Upper lobe of left lung (tissue), 6 donors: Measurements from ENCODE around the gene NT5E. TPM values are rescaled to one million over a fixed set of nuclear protein-coding genes. Genes with fewer than 3 reads are reported as not detected.
A peak's percentile ranks its signal among the peaks of the same experiment; 100 is the strongest.

Source experiments
- ATAC-seq, 2 donors: fragments of 200-7000 bp; cut with Tn5 transposase; one replicate each; pipeline ENCODE4 v1.9.1; 2022; ENCODE audit warnings: mild to moderate bottlenecking in 2 of 2, moderate library complexity in 2 of 2; ENCODE audit not compliant: low FRiP score in 2 of 2
- DNase-seq, 2 donors: peaks; one replicate each; pipeline ENCODE4 v3.0.0-alpha.2; 2019 to 2020
- H3K27ac ChIP-seq, 4 donors: fragments of 200-600 bp; sonication (generic); one replicate each; pipeline ENCODE4 v1.5.1; 2016 to 2019
- H3K27me3 ChIP-seq, 4 donors: fragments of 200-600 bp; sonication (generic); one replicate each; pipeline ENCODE4 v1.5.1; 2017 to 2019
- H3K36me3 ChIP-seq, 4 donors: fragments of 200-600 bp; sonication (generic); one replicate each; pipeline ENCODE4 v1.5.1; 2016 to 2019
- H3K4me1 ChIP-seq, 4 donors: fragments of 200-600 bp; sonication (generic); one replicate each; pipeline ENCODE4 v1.5.1; 2018 to 2019
- H3K4me3 ChIP-seq, 4 donors: fragments of 200-600 bp; sonication (generic); one replicate each; pipeline ENCODE4 v1.5.1; 2017 to 2019; ENCODE audit warnings: mild to moderate bottlenecking in 2 of 4, moderate library complexity in 1 of 4
- H3K9me3 ChIP-seq, 4 donors: fragments of 200-600 bp; sonication (generic); one replicate each; pipeline ENCODE4 v1.5.1; 2018 to 2019
- EP300 ChIP-seq, 4 donors: sonication (generic); formaldehyde crosslinking; IDR thresholded peaks; one replicate each; pipeline ENCODE4 v1.5.1; 2017; ENCODE audit warnings: antibody characterized with exemption in 4 of 4, control low read depth in 2 of 4
- POLR2A ChIP-seq, 4 donors: fragments of 450-650 bp; IDR thresholded peaks; one replicate each; pipeline ENCODE4 v1.5.1; 2016 to 2017; ENCODE audit warnings: antibody characterized with exemption in 4 of 4, mild to moderate bottlenecking in 2 of 4
- POLR2AphosphoS5 ChIP-seq, 2 donors: sonication (generic); formaldehyde crosslinking; IDR thresholded peaks; one replicate each; pipeline ENCODE4 v1.5.1; 2017; ENCODE audit warnings: antibody characterized with exemption in 2 of 2
- WGBS, 2 donors: methylation state at CpG; one replicate each; pipeline ENCODE4 v1.1.5; 2017 to 2018; 5-methylcytosine and 5-hydroxymethylcytosine counted together
- total RNA-seq, 6 donors: library from RNA; depleted of rRNA in 4 of 6; stranded (reverse); fragments of >200 nt in 4 of 6; gene quantifications; one replicate each; pipeline versions ENCODE4 v1.1.0 to v1.2.1, GENCODE V29; 2016 to 2021
- TF ChIP-seq, protein P1 (sequence below), 6 experiments: fragments of 450-650 bp in 4 of 6; fragments of 200-600 bp in 2 of 6; sonication (generic) in 2 of 6; IDR thresholded peaks; one replicate each; pipeline ENCODE4 v1.5.1; 2016 to 2019; ENCODE audit warnings: antibody characterized with exemption in 6 of 6
- donor health status: DM: no; HTN: no; CAD: no; lungs with moderate emphysema.
- donor health status: DM: no; HTN: yes; CAD: no; lungs with severe emphysema.

Gene NT5E
- 10 to 100 TPM in 3 of 6 donors, 1 to 10 TPM in 3; 1.4 to 17.8 (median 9.6) TPM for total RNA-seq

DNA sequence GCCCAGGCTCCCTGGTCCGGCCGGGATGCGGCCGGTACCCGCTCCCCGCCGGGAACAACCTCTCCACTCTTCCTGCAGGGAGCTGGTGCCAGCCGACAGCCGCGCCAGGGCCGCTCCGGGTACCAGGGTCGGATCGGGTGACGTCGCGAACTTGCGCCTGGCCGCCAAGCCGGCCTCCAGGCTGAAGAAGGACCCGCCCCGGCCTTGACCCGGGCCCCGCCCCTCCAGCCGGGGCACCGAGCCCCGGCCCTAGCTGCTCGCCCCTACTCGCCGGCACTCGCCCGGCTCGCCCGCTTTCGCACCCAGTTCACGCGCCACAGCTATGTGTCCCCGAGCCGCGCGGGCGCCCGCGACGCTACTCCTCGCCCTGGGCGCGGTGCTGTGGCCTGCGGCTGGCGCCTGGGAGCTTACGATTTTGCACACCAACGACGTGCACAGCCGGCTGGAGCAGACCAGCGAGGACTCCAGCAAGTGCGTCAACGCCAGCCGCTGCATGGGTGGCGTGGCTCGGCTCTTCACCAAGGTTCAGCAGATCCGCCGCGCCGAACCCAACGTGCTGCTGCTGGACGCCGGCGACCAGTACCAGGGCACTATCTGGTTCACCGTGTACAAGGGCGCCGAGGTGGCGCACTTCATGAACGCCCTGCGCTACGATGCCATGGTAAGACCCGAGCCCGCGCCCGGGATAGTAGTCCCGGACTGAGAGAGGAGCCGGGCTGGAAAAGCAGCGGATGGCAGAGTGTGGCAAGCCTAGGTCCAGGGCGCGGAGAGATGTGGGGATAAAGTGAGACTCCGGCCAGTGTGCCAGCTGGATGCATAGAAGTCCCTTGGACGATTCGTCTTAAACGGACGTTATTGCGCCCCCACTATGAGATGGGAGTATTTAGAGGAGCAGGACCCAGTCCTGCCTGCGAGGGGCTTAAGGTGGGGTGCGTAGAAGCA lies at the start of gene NT5E:
Gene NT5E (plus strand): TSS at position 266 of the 942 bp plus-strand sequence. CDS start 57 bp downstream, at position 323.
- Histone ChIP-seq H3K27me3 (peaks cover 0 to 6% (median 3%) of the 10 kb centered on the region in 4 donors), H3K4me1 (peaks cover 9 to 36% (median 23%) of the 10 kb centered on the region in 4 donors), H3K36me3 (no peaks in the 10 kb centered on the region), H3K4me3 (peak within 1 kb of the TSS; percentile 50 to 65 (median 60)), H3K27ac (peak within 1 kb of the TSS; percentile 0 to 73 (median 59)), H3K9me3 (no peaks in the 10 kb centered on the region)
- ATAC-seq: peak; percentile 89 to 95
- TF ChIP-seq POLR2A (IDR thresholded peaks at IDR 0.05): peak in 1 of 4 donors; percentile 65
- no peak for TF ChIP-seq POLR2AphosphoS5 (IDR thresholded peaks at IDR 0.05)
- TF ChIP-seq EP300 (IDR thresholded peaks at IDR 0.05): no peak
- TF ChIP-seq, protein P1, sequence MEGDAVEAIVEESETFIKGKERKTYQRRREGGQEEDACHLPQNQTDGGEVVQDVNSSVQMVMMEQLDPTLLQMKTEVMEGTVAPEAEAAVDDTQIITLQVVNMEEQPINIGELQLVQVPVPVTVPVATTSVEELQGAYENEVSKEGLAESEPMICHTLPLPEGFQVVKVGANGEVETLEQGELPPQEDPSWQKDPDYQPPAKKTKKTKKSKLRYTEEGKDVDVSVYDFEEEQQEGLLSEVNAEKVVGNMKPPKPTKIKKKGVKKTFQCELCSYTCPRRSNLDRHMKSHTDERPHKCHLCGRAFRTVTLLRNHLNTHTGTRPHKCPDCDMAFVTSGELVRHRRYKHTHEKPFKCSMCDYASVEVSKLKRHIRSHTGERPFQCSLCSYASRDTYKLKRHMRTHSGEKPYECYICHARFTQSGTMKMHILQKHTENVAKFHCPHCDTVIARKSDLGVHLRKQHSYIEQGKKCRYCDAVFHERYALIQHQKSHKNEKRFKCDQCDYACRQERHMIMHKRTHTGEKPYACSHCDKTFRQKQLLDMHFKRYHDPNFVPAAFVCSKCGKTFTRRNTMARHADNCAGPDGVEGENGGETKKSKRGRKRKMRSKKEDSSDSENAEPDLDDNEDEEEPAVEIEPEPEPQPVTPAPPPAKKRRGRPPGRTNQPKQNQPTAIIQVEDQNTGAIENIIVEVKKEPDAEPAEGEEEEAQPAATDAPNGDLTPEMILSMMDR (IDR thresholded peaks at IDR 0.05): no peak
- WGBS, 2 donors: 4 to 6% methylated on average over 20 to 84 of the region's 92 CpGs
- DNase-seq: peak; percentile 80 to 94

- no peak overlapping the region for H3K4me3 ChIP-seq
- no peaks in the 10 kb centered on the region for H3K36me3 ChIP-seq
- no peak overlapping the region for H3K27ac ChIP-seq
- no peak for DNase-seq
- no peak for ATAC-seq
- 77 to 81% methylated on average over 4 of the region's 4 CpGs for WGBS, 2 donors
- H3K9me3 ChIP-seq: peaks cover 0 to 6% (median 0%) of the 10 kb centered on the region in 4 donors
- H3K27me3 ChIP-seq: no peaks in the 10 kb centered on the region
- H3K4me1 ChIP-seq: peaks cover 5 to 26% (median 18%) of the 10 kb centered on the region in 4 donors
- TF ChIP-seq, protein P1 (IDR thresholded peaks at IDR 0.05): no peak
- TF ChIP-seq POLR2A (IDR thresholded peaks at IDR 0.05): no peak
- TF ChIP-seq EP300 (IDR thresholded peaks at IDR 0.05): no peak
- TF ChIP-seq POLR2AphosphoS5 (IDR thresholded peaks at IDR 0.05): no peak
These were observed 49.6 kb upstream of the NT5E start for GRCh38 chr6:85400331-85400730.

GRCh38 chr6:85401186-85402021 lies 48.5 kb upstream of the NT5E start:
- ATAC-seq (no peak), DNase-seq (no peak)
- Histone ChIP-seq H3K36me3 (no peaks in the 10 kb centered on the region), H3K27me3 (no peaks in the 10 kb centered on the region), H3K4me1 (peaks cover 10 to 29% (median 20%) of the 10 kb centered on the region in 4 donors), H3K27ac (no peak overlapping the region), H3K9me3 (peaks cover 0 to 6% (median 0%) of the 10 kb centered on the region in 4 donors), H3K4me3 (no peak overlapping the region)
- TF ChIP-seq POLR2AphosphoS5 (IDR thresholded peaks at IDR 0.05) (no peak), EP300 (IDR thresholded peaks at IDR 0.05) (no peak), POLR2A (IDR thresholded peaks at IDR 0.05) (no peak)
- TF ChIP-seq, protein P1 (IDR thresholded peaks at IDR 0.05): no peak
- WGBS, 2 donors: 53 to 58% methylated on average over 6 of the region's 6 CpGs

- no peaks in the 10 kb centered on the region for H3K36me3 ChIP-seq
- no peak overlapping the region for H3K27ac ChIP-seq
- H3K4me1 ChIP-seq: peaks cover 10 to 29% (median 20%) of the 10 kb centered on the region in 4 donors
- H3K27me3 ChIP-seq: no peaks in the 10 kb centered on the region
- H3K4me3 ChIP-seq: no peak overlapping the region
- ATAC-seq: no peak
- peaks cover 0 to 6% (median 0%) of the 10 kb centered on the region in 4 donors for H3K9me3 ChIP-seq
- TF ChIP-seq, protein P1 (IDR thresholded peaks at IDR 0.05): no peak
- TF ChIP-seq POLR2AphosphoS5 (IDR thresholded peaks at IDR 0.05) (no peak), POLR2A (IDR thresholded peaks at IDR 0.05) (no peak), EP300 (IDR thresholded peaks at IDR 0.05) (no peak)
- DNase-seq: no peak
These were observed 47.8 kb upstream of the NT5E start for GRCh38 chr6:85402071-85402470.
